Fibroblast of mammary gland (primary cell): ENCODE results near the gene ZFR.

Experiments
- DNase-seq: peaks from one replicate; pipeline ENCODE4 v3.0.0-alpha.2; 2010; ENCODE audit warnings: low read depth
- H3K4me3 ChIP-seq: 2 replicates; pipeline ENCODE4 v1.5.1; 2011; ENCODE audit warnings: low read depth, mild to moderate bottlenecking, low read length, moderate library complexity; ENCODE audit not compliant: control insufficient read depth
- CTCF ChIP-seq: conservative IDR thresholded peaks from 2 replicates; pipeline ENCODE4 v1.5.1; 2011; ENCODE audit warnings: low read depth, low read length, inconsistent platforms; ENCODE audit not compliant: control insufficient read depth, insufficient read depth

ZFR gene

GRCh38 chr5:32357658-32358057 is 86.9 kb downstream of the ZFR start:
- no peak overlapping the region for H3K4me3 ChIP-seq
- no peak for TF ChIP-seq CTCF
- no peak for DNase-seq

GRCh38 chr5:32355686-32356085 is 88.9 kb downstream of the ZFR start:
- H3K4me3 ChIP-seq, result no peak overlapping the region
- no peak for TF ChIP-seq CTCF
- peak; percentile 46 for DNase-seq

GRCh38 chr5:32353420-32353819 is 91.1 kb downstream of the ZFR start:
- H3K4me3 ChIP-seq, result no peak overlapping the region
- TF ChIP-seq CTCF, result no peak
- no peak for DNase-seq

GRCh38 chr5:32352685-32353084 is 91.9 kb downstream of the ZFR start:
- DNase-seq, result no peak
- no peak overlapping the region for H3K4me3 ChIP-seq
- TF ChIP-seq CTCF, result no peak

- no peak for DNase-seq
- H3K4me3 ChIP-seq, result no peak overlapping the region
- no peak for TF ChIP-seq CTCF
Measured at GRCh38 chr5:32346869-32347268, 97.7 kb downstream of the ZFR start.

GRCh38 chr5:32343058-32343672 is 101.4 kb downstream of the ZFR start:
- H3K4me3 ChIP-seq, result no peak overlapping the region
- no peak for DNase-seq
- no peak for TF ChIP-seq CTCF

GRCh38 chr5:32342656-32343055 is 101.9 kb downstream of the ZFR start:
- no peak overlapping the region for H3K4me3 ChIP-seq
- DNase-seq, result no peak
- TF ChIP-seq CTCF, result no peak
